Stomach (tissue), 4 donors: Measurements from ENCODE around the gene SPATA1.

Experiments
- POLR2A ChIP-seq, 4 donors: fragments of 450-650 bp; IDR thresholded peaks; one replicate each; pipeline ENCODE4 v1.6.1; 2016; ENCODE audit warnings: antibody characterized with exemption in 4 of 4, control low read depth in 2 of 4, mild to moderate bottlenecking in 1 of 4, moderate library complexity in 1 of 4
- POLR2AphosphoS5 ChIP-seq, 3 donors: sonication (generic); formaldehyde crosslinking; IDR thresholded peaks; one replicate each; pipeline ENCODE4 v1.6.1; 2016; ENCODE audit warnings: antibody characterized with exemption in 3 of 3
- TF ChIP-seq, protein P1 (sequence below), 7 experiments: fragments of 450-650 bp in 4 of 7; fragments of 200-600 bp in 3 of 7; sonication (generic) in 3 of 7; IDR thresholded peaks; one replicate each; pipeline ENCODE4 v1.5.1; 2016 to 2019; ENCODE audit warnings: antibody characterized with exemption in 7 of 7, control low read depth in 2 of 7, mild to moderate bottlenecking in 1 of 7

DNA sequence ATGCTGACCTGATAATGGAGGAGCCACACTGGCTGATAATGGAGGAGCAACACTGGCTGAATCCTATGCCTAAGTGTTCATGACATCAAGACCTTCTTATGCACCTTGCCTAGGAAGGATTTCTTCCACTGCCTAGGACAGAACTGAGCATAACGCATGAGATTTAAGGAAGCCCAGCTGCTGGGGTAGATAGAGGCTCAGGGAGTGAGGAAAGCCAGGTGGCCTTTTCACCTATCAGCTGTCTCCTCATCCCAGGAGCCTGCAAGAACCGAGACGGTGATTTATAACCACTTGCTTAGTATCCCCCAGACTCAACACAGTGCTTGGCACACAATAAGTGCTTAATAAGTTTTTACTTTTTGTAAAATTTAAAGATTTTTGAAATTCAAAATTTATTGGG lies 75.5 kb downstream of the SPATA1 start:
- TF ChIP-seq, protein P1, sequence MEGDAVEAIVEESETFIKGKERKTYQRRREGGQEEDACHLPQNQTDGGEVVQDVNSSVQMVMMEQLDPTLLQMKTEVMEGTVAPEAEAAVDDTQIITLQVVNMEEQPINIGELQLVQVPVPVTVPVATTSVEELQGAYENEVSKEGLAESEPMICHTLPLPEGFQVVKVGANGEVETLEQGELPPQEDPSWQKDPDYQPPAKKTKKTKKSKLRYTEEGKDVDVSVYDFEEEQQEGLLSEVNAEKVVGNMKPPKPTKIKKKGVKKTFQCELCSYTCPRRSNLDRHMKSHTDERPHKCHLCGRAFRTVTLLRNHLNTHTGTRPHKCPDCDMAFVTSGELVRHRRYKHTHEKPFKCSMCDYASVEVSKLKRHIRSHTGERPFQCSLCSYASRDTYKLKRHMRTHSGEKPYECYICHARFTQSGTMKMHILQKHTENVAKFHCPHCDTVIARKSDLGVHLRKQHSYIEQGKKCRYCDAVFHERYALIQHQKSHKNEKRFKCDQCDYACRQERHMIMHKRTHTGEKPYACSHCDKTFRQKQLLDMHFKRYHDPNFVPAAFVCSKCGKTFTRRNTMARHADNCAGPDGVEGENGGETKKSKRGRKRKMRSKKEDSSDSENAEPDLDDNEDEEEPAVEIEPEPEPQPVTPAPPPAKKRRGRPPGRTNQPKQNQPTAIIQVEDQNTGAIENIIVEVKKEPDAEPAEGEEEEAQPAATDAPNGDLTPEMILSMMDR (IDR thresholded peaks at IDR 0.05) = no peak
- TF ChIP-seq POLR2A (IDR thresholded peaks at IDR 0.05) = no peak
- no peak for TF ChIP-seq POLR2AphosphoS5 (IDR thresholded peaks at IDR 0.05)
